ENCODE results near the gene CENPK.

Gene CENPK

GRCh38 chr5:65566505-65566904 lies 3.5 kb upstream of the CENPK start:
- no peak overlapping the region for H3K27ac ChIP-seq
- TF ChIP-seq CTCF (conservative IDR thresholded peaks at IDR 0.05) (no peak), ZFX (IDR thresholded peaks at IDR 0.05) (no peak)

- peak overlapping the region; percentile 86 for H3K27ac ChIP-seq
- TF ChIP-seq CTCF (conservative IDR thresholded peaks at IDR 0.05) = no peak
- TF ChIP-seq ZFX (IDR thresholded peaks at IDR 0.05) = no peak
Observed at GRCh38 chr5:65563777-65564176, 809 bp upstream of the CENPK start.

GRCh38 chr5:65556718-65557117 lies 6.2 kb downstream of the CENPK start:
- no peak overlapping the region for H3K27ac ChIP-seq
- TF ChIP-seq CTCF (conservative IDR thresholded peaks at IDR 0.05) (no peak), ZFX (IDR thresholded peaks at IDR 0.05) (no peak)

DNA sequence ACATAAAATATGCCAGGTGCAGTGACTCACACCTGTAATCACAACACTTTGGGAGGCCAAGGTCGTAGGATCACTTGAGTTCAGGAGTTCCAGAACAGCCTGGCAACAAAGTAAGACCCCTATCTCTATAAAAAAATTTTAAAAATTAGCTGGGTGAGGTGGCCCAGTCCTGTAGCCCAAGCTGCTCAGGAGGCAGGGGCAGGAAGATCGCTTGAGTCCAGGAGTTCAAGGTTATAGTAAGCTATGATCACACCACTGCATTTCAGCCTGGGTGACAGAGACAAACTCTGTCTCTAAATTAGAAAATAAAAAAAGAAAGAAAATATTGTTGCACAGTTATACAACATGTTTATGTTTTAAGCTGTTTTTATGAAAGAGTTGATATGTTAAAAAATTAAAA lies 6.8 kb downstream of the CENPK start:
- H3K27ac ChIP-seq = no peak overlapping the region
- TF ChIP-seq CTCF (conservative IDR thresholded peaks at IDR 0.05) = no peak
- TF ChIP-seq ZFX (IDR thresholded peaks at IDR 0.05) = no peak

GRCh38 chr5:65555287-65555686 lies 7.7 kb downstream of the CENPK start:
- H3K27ac ChIP-seq = no peak overlapping the region
- TF ChIP-seq ZFX (IDR thresholded peaks at IDR 0.05) (no peak), CTCF (conservative IDR thresholded peaks at IDR 0.05) (no peak)

GRCh38 chr5:65553941-65554340 lies 9.0 kb downstream of the CENPK start:
- H3K27ac ChIP-seq = no peak overlapping the region
- TF ChIP-seq CTCF (conservative IDR thresholded peaks at IDR 0.05) (no peak), ZFX (IDR thresholded peaks at IDR 0.05) (no peak)

- TF ChIP-seq CTCF (conservative IDR thresholded peaks at IDR 0.05) (no peak), ZFX (IDR thresholded peaks at IDR 0.05) (no peak)
- no peak overlapping the region for H3K27ac ChIP-seq
Observed at GRCh38 chr5:65548281-65548680, 14.7 kb downstream of the CENPK start.

Data from C4-2B (cell line).